GM12865 (cell line): ENCODE data around the gene CRACR2B.
A peak's percentile ranks its signal among the peaks of the same experiment; 100 is the strongest.

ENCODE experiments used
- DNase-seq: peaks from one replicate; pipeline ENCODE4 v3.0.0; 2010; ENCODE audit warnings: low read depth
- H3K4me3 ChIP-seq: 2 replicates; pipeline ENCODE4 v1.5.1; 2011; ENCODE audit warnings: mild to moderate bottlenecking, low read depth, low read length, control low read depth
- TF ChIP-seq, protein P1 (sequence below): IDR thresholded peaks from 2 replicates; pipeline ENCODE4 v1.5.1; 2011; ENCODE audit warnings: low read length, control low read depth, low read depth, inconsistent platforms; ENCODE audit not compliant: insufficient read depth; ENCODE audit errors: missing control alignments

CRACR2B gene

DNA sequence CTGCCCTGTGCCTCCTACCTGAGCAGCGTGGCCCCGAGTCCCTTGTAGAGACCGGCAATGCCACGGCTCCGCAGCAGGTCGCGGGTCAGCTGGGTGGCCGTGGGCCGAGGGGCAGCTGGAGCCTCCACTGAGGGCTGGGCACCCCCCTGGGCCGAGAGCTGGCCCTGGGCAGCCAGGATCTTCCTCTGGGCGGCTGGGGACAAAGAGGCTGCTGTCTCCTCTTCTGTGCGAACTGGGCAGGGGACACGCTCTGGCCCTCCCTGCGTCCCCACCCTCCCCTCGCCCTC, 35.2 kb upstream of the CRACR2B start:
- no peak for DNase-seq
- no peak overlapping the region for H3K4me3 ChIP-seq
- TF ChIP-seq, protein P1, sequence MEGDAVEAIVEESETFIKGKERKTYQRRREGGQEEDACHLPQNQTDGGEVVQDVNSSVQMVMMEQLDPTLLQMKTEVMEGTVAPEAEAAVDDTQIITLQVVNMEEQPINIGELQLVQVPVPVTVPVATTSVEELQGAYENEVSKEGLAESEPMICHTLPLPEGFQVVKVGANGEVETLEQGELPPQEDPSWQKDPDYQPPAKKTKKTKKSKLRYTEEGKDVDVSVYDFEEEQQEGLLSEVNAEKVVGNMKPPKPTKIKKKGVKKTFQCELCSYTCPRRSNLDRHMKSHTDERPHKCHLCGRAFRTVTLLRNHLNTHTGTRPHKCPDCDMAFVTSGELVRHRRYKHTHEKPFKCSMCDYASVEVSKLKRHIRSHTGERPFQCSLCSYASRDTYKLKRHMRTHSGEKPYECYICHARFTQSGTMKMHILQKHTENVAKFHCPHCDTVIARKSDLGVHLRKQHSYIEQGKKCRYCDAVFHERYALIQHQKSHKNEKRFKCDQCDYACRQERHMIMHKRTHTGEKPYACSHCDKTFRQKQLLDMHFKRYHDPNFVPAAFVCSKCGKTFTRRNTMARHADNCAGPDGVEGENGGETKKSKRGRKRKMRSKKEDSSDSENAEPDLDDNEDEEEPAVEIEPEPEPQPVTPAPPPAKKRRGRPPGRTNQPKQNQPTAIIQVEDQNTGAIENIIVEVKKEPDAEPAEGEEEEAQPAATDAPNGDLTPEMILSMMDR: no peak

DNA sequence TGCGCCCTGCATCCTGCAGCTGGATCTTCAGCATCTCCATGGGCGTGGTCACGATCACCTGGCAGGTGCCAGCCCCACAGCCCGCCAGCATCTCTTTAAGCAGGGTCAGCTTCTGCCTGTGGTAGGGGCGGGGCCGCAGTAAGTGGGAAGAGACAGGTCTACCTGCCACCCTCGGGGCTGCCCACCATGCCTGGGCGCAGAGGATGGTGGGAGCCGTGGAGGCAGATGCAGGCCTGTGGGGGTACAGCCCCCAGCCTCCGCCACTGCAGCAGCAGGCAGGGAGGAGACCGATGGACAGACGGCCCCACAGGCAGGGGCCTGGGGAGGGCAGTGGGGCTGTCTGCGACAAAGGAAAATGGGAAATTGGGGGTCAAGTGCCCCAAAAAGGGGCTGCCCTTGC, 34.8 kb upstream of the CRACR2B start:
- TF ChIP-seq, protein P1: no peak
- no peak for DNase-seq
- H3K4me3 ChIP-seq: no peak overlapping the region

DNA sequence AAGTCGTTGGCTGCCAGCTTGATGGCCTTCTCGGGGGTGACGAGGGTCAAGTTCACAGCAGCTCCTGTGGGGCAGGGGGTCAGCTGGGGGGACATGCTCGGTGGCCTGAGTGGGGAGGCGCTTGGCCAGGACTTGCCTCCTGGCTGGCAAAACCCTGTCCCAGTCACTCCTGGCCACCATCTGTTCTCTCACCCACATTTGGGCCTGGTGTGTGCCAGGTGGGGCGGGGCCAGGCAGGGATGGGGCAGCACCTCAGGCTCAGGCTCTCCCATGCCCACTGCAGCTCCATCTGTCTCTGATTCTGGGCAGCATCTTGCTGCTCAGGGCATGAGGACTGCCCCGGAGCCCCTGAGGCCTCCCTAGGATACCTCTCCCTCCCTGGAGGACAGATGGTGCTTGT, 34.2 kb upstream of the CRACR2B start:
- H3K4me3 ChIP-seq: no peak overlapping the region
- DNase-seq: no peak
- TF ChIP-seq, protein P1: no peak

DNA sequence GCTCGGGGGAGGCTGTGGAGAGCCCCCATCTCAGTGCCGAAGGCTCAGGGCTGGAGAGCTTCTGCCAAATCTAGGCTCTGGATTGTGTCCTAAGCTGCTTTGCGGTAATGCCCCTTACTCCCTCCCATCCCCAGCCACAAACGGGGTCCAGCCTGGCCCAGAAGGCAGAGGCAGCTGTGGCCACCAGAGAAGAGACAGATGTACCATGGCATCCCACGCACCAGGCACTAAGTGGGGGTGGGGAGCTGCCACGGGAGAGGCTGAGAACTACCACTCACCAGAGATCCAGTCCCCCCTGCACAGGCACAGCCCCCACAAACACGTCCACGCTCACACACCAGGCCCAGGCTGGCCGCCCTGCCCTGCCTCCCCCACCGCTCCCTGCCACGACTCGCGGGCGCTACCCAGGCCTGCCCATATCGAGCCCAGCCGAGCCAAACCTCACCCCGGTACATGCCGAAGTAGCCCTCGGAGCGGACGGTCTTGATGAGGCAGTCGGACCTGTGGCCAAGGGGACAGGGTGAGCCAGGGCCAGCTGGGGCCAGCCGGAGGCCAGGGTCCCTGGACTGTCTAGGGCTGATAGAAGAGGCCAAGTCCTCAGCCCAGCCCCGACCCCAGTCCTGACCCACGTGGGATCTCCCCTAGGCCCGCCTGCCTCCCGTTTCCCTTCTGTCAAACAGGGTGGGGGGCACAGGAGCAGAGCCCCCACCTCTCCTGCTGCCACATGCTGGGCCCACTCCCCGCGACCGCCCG, 33.5 kb upstream of the CRACR2B start:
- DNase-seq: no peak

DNA sequence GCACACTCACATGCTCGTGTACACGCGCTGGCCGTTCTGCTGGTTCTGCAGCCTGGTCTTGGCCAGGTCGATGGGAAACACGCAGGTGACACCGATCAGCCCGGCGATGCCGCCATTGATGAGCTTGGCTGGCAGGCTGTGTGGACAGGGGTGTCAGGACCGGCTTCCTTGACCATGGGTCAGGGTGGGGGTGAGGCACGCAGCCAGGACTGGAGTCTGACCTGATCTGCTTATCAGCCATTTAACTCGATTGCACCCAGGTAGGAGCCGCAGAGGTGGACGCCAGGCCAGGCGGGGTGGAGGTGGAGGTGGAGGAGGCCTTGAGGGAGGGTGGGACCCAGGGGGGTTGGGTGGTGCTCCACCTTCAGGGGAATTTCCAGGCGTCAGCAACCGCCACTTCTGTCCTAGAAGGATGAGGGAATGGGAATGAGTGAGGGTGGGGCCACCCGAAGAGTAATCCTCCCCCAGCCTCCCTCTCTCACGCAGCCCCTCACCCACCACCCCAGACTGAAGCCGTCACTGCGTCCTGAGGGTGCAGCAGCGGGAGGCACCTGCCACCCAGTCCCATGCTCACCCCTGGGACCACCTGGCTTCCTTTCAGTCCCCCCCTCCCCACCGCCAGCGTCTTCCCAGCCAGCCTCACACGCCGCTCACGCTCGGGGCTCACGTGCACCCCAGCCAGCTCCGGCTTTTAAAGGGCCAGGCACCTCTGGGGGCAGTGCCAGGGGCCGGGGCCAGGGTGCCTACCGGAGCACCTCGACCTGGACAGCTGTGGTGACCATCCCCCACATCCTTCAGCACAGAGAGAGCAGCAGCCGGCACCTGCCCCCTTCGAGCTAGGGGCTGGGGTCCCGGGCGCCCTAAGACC, 32.7 kb upstream of the CRACR2B start:
- TF ChIP-seq, protein P1: no peak
- DNase-seq: peak; percentile 41
- H3K4me3 ChIP-seq: peak overlapping the region; percentile 92

More for the DNA sequence above, 33.5 kb upstream of the CRACR2B start:
- H3K4me3 ChIP-seq: no peak overlapping the region
- TF ChIP-seq, protein P1: no peak

DNA sequence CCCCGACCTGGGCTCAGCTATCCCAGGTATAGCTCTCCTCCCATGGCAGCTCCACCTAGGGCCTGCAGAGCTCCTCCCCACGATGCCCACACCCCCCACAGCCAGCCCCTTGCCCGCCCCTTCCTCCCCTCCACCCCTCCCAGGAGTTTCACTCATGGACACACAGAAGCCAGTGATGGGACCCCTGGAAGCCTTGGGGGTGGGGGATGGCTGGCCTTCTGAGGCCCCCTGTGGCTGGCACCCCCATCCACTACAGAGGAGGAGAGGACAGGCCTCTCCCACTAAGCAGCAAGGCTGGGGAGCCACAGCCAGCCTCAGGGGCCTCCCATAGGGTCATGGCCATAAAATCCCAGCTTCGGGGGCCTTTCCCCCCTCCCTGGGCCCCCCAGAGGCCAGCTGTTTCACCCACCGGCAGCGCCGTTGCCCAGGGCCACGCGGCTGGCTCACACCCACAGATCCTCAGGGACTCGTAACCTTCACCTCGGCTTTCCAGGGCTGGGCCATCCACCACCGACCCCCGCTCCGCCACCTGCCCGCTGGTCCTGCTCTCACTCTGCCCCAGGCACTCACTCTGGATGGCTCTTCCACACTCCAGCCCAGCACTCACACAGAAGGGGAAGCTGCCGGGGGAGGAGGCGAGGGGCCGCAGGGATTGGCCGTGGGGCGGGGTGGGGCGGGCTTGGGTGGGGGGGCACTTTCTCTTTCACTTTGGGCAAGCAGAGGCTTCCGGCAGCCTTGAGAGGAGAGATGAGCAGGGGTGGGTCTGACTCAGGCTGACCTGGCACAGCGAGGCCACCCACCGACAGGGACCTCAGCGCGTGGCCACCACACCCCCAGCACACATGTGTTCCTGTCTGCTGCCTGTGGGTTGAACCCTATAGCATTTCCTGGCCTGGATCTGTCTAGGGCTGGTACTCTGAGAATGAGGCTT, 31.8 kb upstream of the CRACR2B start:
- TF ChIP-seq, protein P1: no peak
- DNase-seq: peak; percentile 86
- peak overlapping the region; percentile 92 for H3K4me3 ChIP-seq
